Prostate gland (tissue), 2 donors: Measurements from ENCODE around the gene ZNF317.

ENCODE experiments used
- CTCF ChIP-seq, 4 experiments: fragments of 200-600 bp in 2 of 4; fragments of 450-650 bp in 2 of 4; sonication (generic) in 2 of 4; IDR thresholded peaks; 1 replicate in 3 of 4; 2 replicates in 1 of 4; pipeline ENCODE4 v1.5.1; 2016 to 2019; ENCODE audit warnings: antibody characterized with exemption in 4 of 4, mild to moderate bottlenecking in 2 of 4, moderate library complexity in 2 of 4
- POLR2A ChIP-seq: fragments of 450-650 bp; IDR thresholded peaks from one replicate; pipeline ENCODE4 v1.6.1; 2016; ENCODE audit warnings: antibody characterized with exemption, mild to moderate bottlenecking

GRCh38 chr19:9109959-9110358, 30.2 kb upstream of the ZNF317 start:
- TF ChIP-seq CTCF (IDR thresholded peaks at IDR 0.05), result no peak
- TF ChIP-seq POLR2A, result no peak
